NOMO-1 (cell line): Measurements from ENCODE around the gene NUCKS1.

Source experiments
- DNase-seq, 2 experiments: peaks; one replicate each; lab custom pipeline; 2025; ENCODE audit not compliant: unreplicated experiment in 2 of 2; lab: John Stamatoyannopoulos, UW

NUCKS1 gene

GRCh38 chr1:205750138-205751035 is at the start of gene NUCKS1:
Gene NUCKS1, minus strand, starts transcription at chr1:205750182. Its CDS starts 209 bp downstream, at chr1:205749973.
- peak; percentile 97 to 98 for DNase-seq

GRCh38 chr1:205798577-205798976 is 48.6 kb upstream of the NUCKS1 start:
- DNase-seq = no peak

- DNase-seq = no peak
Measured at GRCh38 chr1:205797168-205797567, 47.2 kb upstream of the NUCKS1 start.

GRCh38 chr1:205794011-205794730 is 44.2 kb upstream of the NUCKS1 start:
- no peak for DNase-seq

GRCh38 chr1:205792961-205793673 is 43.1 kb upstream of the NUCKS1 start:
- no peak for DNase-seq

- DNase-seq = no peak
Measured at GRCh38 chr1:205792481-205792881, 42.5 kb upstream of the NUCKS1 start.

- peak; percentile 51 to 71 for DNase-seq
Measured at GRCh38 chr1:205791568-205792180, 41.7 kb upstream of the NUCKS1 start.

GRCh38 chr1:205787287-205787916 is 37.4 kb upstream of the NUCKS1 start:
- no peak for DNase-seq

- no peak for DNase-seq
Measured at GRCh38 chr1:205786601-205787000, 36.6 kb upstream of the NUCKS1 start.

GRCh38 chr1:205785446-205785845 is 35.5 kb upstream of the NUCKS1 start:
- no peak for DNase-seq

GRCh38 chr1:205783904-205784303 is 33.9 kb upstream of the NUCKS1 start:
- DNase-seq = no peak

GRCh38 chr1:205783433-205783795 is 33.4 kb upstream of the NUCKS1 start:
- DNase-seq = no peak

GRCh38 chr1:205782627-205783432 is 32.8 kb upstream of the NUCKS1 start:
- peak in 1 of 2 experiments; percentile 34 for DNase-seq

GRCh38 chr1:205780335-205780734 is 30.4 kb upstream of the NUCKS1 start:
- no peak for DNase-seq

- peak; percentile 63 to 88 for DNase-seq
Measured at GRCh38 chr1:205777994-205778393, 28.0 kb upstream of the NUCKS1 start.

- DNase-seq = no peak
Measured at GRCh38 chr1:205775717-205776056, 25.7 kb upstream of the NUCKS1 start.

- DNase-seq = peak; percentile 83 to 91
Measured at GRCh38 chr1:205775015-205775716, 25.2 kb upstream of the NUCKS1 start, which contains the start of gene RAB29. Gene RAB29, minus strand, starts transcription at chr1:205775482. Its CDS starts 526 bp downstream, at chr1:205774956.

- DNase-seq = peak in 1 of 2 experiments; percentile 36
Measured at GRCh38 chr1:205774198-205775014, 24.4 kb upstream of the NUCKS1 start.
